Peyer's patch (tissue), 4 donors: Measurements from ENCODE around the gene FMNL2.

Source experiments
- POLR2A ChIP-seq, 2 donors: fragments of 450-650 bp; IDR thresholded peaks; one replicate each; pipeline ENCODE4 v1.5.1; 2017; ENCODE audit warnings: antibody characterized with exemption in 2 of 2, mild to moderate bottlenecking in 2 of 2, moderate library complexity in 2 of 2
- TF ChIP-seq, protein P1 (sequence below), 6 experiments: fragments of 450-650 bp in 4 of 6; fragments of 200-600 bp in 2 of 6; sonication (generic) in 1 of 6; IDR thresholded peaks; one replicate each; pipeline ENCODE4 v1.5.1; 2017 to 2019; ENCODE audit warnings: antibody characterized with exemption in 6 of 6, mild to moderate bottlenecking in 3 of 6, moderate library complexity in 1 of 6

DNA sequence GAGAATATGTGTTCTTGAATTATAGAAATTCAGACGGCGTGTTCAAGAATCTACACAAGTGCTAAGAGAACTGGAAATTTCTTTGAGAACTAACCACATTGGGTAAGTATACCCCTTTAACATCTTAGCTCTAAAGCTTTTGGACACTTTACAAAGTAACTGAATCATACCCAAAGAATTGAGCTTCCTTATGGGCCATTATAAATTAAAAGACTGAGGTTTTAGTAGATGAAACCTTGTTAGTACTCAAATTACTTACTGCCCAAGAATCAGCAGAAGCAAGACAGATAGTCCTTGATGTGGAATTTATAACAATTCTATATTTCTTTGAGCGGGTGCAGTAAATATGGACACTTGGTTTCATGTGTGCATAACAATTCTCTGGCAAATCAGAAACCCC lies 214.0 kb downstream of the FMNL2 start:
- TF ChIP-seq POLR2A (IDR thresholded peaks at IDR 0.05), result no peak
- TF ChIP-seq, protein P1, sequence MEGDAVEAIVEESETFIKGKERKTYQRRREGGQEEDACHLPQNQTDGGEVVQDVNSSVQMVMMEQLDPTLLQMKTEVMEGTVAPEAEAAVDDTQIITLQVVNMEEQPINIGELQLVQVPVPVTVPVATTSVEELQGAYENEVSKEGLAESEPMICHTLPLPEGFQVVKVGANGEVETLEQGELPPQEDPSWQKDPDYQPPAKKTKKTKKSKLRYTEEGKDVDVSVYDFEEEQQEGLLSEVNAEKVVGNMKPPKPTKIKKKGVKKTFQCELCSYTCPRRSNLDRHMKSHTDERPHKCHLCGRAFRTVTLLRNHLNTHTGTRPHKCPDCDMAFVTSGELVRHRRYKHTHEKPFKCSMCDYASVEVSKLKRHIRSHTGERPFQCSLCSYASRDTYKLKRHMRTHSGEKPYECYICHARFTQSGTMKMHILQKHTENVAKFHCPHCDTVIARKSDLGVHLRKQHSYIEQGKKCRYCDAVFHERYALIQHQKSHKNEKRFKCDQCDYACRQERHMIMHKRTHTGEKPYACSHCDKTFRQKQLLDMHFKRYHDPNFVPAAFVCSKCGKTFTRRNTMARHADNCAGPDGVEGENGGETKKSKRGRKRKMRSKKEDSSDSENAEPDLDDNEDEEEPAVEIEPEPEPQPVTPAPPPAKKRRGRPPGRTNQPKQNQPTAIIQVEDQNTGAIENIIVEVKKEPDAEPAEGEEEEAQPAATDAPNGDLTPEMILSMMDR (IDR thresholded peaks at IDR 0.05), result no peak
